Measurements from ENCODE around the gene NHERF1. TPM values are rescaled to one million over a fixed set of nuclear protein-coding genes. Genes with fewer than 3 reads are reported as not detected.

NHERF1 gene
- total and polyA plus RNA-seq, 2 donors (not counting 1 experiment from before 2014, with no cell fraction given), result 56.2 to 81.8 TPM

DNA sequence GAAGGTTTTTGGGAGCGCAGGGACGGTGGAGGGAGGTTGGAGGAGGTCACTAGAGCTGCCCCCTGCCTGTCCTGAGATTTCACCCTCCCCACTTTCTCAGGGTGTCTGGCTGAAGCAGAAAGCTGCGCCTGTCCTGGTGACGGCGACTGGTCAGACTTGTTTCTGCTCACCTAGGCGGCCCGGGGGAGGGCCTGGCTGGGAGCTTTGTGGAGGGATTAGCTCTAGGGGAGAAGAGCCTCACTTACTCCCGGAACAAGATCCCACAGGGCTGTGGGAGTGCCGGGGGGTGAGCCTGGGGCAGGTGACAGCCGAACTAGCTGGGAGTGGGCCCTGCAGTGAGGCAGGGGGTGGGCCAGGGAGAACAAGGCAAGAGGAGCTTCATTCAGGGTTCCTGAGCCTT is 11.5 kb downstream of the NHERF1 start:
- H3K79me2 ChIP-seq (ENCODE audit: control insufficient read depth, insufficient read depth, low read length), result peaks cover 70% of the 10 kb centered on the region
- intact Hi-C loops (cut with micrococcal nuclease), result loop anchor here (1.0 kb wide), 1 partner anchor 16 kb away; no protein-coding TSS in a partner anchor
- peaks cover 40% of the 10 kb centered on the region for H3K4me1 Mint-ChIP-seq
- 72% methylated on average over 7 of the region's 10 CpGs for WGBS (ENCODE audit: insufficient coverage)
- H3K36me3 ChIP-seq (replicated peaks in 1 of 2; ENCODE audit: control extremely low read depth in 1 of 2, control insufficient read depth in 1 of 2, extremely low read depth in 1 of 2, insufficient read depth in 2 of 2, low read length in 1 of 2), result peaks cover 0 to 20% of the 10 kb centered on the region in 2 experiments
- no peak for TF ChIP-seq EZH2 (IDR thresholded peaks at IDR 0.05; ENCODE audit: borderline replicate concordance, insufficient read depth, low read depth, low read length, poor library complexity, severe bottlenecking)
- TF ChIP-seq CTCF (IDR thresholded peaks at IDR 0.05), result no peak
- no peak overlapping the region for H3K9ac ChIP-seq (ENCODE audit: low read length)
- ATAC-seq (ENCODE audit: low read depth) (no peak), DNase-seq (no peak)
- H3K27me3 ChIP-seq (replicated peaks in 1 of 4; ENCODE audit: control extremely low read depth in 1 of 4, control insufficient read depth in 3 of 4, insufficient read depth in 4 of 4, low read length in 3 of 4), result no peaks in the 10 kb centered on the region
- H3K9me3 Mint-ChIP-seq (ENCODE audit: insufficient read depth), result no peaks in the 10 kb centered on the region
- H3K27me3 Mint-ChIP-seq, result no peaks in the 10 kb centered on the region
- H2AFZ ChIP-seq (ENCODE audit: insufficient read depth, low read depth, low read length, poor library complexity, severe bottlenecking), result no peak overlapping the region
- H3K4me2 ChIP-seq (replicated peaks; ENCODE audit: low read depth, low read length, poor library complexity, severe bottlenecking), result peak overlapping the region; percentile 58
- no peak overlapping the region for H3K4me3 Mint-ChIP-seq
- H3K27ac ChIP-seq (ENCODE audit: low read length in 2 of 2), result no peak overlapping the region
- H3K4me1 ChIP-seq (ENCODE audit: control insufficient read depth in 2 of 2, insufficient read depth in 2 of 2, low read length in 2 of 2), result peaks cover 34 to 46% of the 10 kb centered on the region in 2 donors
- no peaks in the 10 kb centered on the region for H3K9me3 ChIP-seq (ENCODE audit: control extremely low read depth in 1 of 3, control insufficient read depth in 2 of 3, insufficient read depth in 1 of 3, low read length in 2 of 3)
- ChIA-PET CTCF (interaction anchor here (0.7 to 7.3 kb wide), 14 partner anchors 9 to 194 kb away, joined by 3 to 40 read pairs (median 8); partner anchors contain the start of genes NAT9 and RAB37), POLR2A (interaction anchor here (0.9 to 3.2 kb wide), 4 partner anchors 10 to 23 kb away, joined by 3 to 13 read pairs (median 6); partner anchors contain the start of gene RAB37)
- H4K20me1 ChIP-seq (ENCODE audit: control insufficient read depth, insufficient read depth, low read length, poor library complexity, severe bottlenecking), result peaks cover 97% of the 10 kb centered on the region
- peak overlapping the region; percentile 26 for H3K27ac Mint-ChIP-seq
- H3K4me3 ChIP-seq (ENCODE audit: control extremely low read depth in 1 of 5, extremely low read depth in 1 of 5, insufficient read depth in 1 of 5, low read depth in 2 of 5, low read length in 4 of 5), result no peak overlapping the region

GRCh38 chr17:74760404-74761105 is 12.1 kb downstream of the NHERF1 start:
- ChIA-PET CTCF (interaction anchor here (0.7 to 7.3 kb wide), 10 partner anchors 9 to 104 kb away, joined by 3 to 40 read pairs (median 9); partner anchors contain the start of genes NAT9 and RAB37), POLR2A (interaction anchor here (0.9 to 3.2 kb wide), 3 partner anchors 11 to 24 kb away, joined by 3 to 13 read pairs (median 6); partner anchors contain the start of gene RAB37)
- H3K27ac ChIP-seq (ENCODE audit: low read length in 2 of 2), result no peak overlapping the region
- peaks cover 34 to 42% of the 10 kb centered on the region in 2 donors for H3K4me1 ChIP-seq (ENCODE audit: control insufficient read depth in 2 of 2, insufficient read depth in 2 of 2, low read length in 2 of 2)
- intact Hi-C loops (cut with micrococcal nuclease), result no loop called here
- H3K4me3 ChIP-seq (ENCODE audit: control extremely low read depth in 1 of 5, extremely low read depth in 1 of 5, insufficient read depth in 1 of 5, low read depth in 2 of 5, low read length in 4 of 5), result no peak overlapping the region
- Mint-ChIP-seq H3K4me3 (no peak overlapping the region), H3K9me3 (ENCODE audit: insufficient read depth) (no peaks in the 10 kb centered on the region), H3K4me1 (peaks cover 35% of the 10 kb centered on the region), H3K27me3 (no peaks in the 10 kb centered on the region), H3K27ac (no peak overlapping the region)
- peaks cover 92% of the 10 kb centered on the region for H4K20me1 ChIP-seq (ENCODE audit: control insufficient read depth, insufficient read depth, low read length, poor library complexity, severe bottlenecking)
- H3K4me2 ChIP-seq (replicated peaks; ENCODE audit: low read depth, low read length, poor library complexity, severe bottlenecking), result no peak overlapping the region
- WGBS (ENCODE audit: insufficient coverage), result 44% methylated on average over 5 of the region's 7 CpGs
- no peak for ATAC-seq (ENCODE audit: low read depth)
- no peaks in the 10 kb centered on the region for H3K27me3 ChIP-seq (replicated peaks in 1 of 4; ENCODE audit: control extremely low read depth in 1 of 4, control insufficient read depth in 3 of 4, insufficient read depth in 4 of 4, low read length in 3 of 4)
- no peaks in the 10 kb centered on the region for H3K9me3 ChIP-seq (ENCODE audit: control extremely low read depth in 1 of 3, control insufficient read depth in 2 of 3, insufficient read depth in 1 of 3, low read length in 2 of 3)
- H2AFZ ChIP-seq (ENCODE audit: insufficient read depth, low read depth, low read length, poor library complexity, severe bottlenecking), result no peak overlapping the region
- H3K36me3 ChIP-seq (replicated peaks in 1 of 2; ENCODE audit: control extremely low read depth in 1 of 2, control insufficient read depth in 1 of 2, extremely low read depth in 1 of 2, insufficient read depth in 2 of 2, low read length in 1 of 2), result peaks cover 0 to 17% of the 10 kb centered on the region in 2 experiments
- H3K9ac ChIP-seq (ENCODE audit: low read length), result no peak overlapping the region
- no peak for TF ChIP-seq CTCF (IDR thresholded peaks at IDR 0.05)
- DNase-seq, result no peak
- H3K79me2 ChIP-seq (ENCODE audit: control insufficient read depth, insufficient read depth, low read length), result peaks cover 64% of the 10 kb centered on the region
